ENCODE measurements around the gene GALM. TPM values are rescaled to one million over a fixed set of nuclear protein-coding genes. Genes with fewer than 3 reads are reported as not detected.
"Not testable (repeated sequence)": the region's sequence is repeated elsewhere in the genome, so short reads cannot be mapped to it uniquely, and the experiment has no call there.

GALM gene
- total and polyA plus RNA-seq, 2 of the 8 experiments (the other 6 are each of a cell fraction or from before 2014, with no cell fraction given): 9.9 to 13.1 TPM

GRCh38 chr2:38676681-38677080 lies 10.8 kb downstream of the GALM start:
- H4K5ac ChIP-seq (ENCODE audit: insufficient read length, low read depth, low read length): no peak overlapping the region
- no peak overlapping the region for H3K4me3 ChIP-seq (ENCODE audit: extremely low read depth in 1 of 4, insufficient read depth in 2 of 4, low read depth in 3 of 4, low read length in 4 of 4)
- H2AFZ ChIP-seq (ENCODE audit: low read length): no peak overlapping the region
- H3K56ac ChIP-seq (replicated peaks; ENCODE audit: insufficient read length, low read depth, low read length): no peak overlapping the region
- no peak overlapping the region for H3K4me2 ChIP-seq (ENCODE audit: insufficient read depth in 1 of 2, low read depth in 2 of 2, low read length in 2 of 2)
- H2BK5ac ChIP-seq (ENCODE audit: low read depth, low read length): no peak overlapping the region
- no peaks in the 10 kb centered on the region for H3K9me3 ChIP-seq (ENCODE audit: insufficient read depth in 2 of 2, low read depth in 1 of 2, low read length in 1 of 2)
- H3K27ac ChIP-seq (ENCODE audit: low read depth, low read length): no peak overlapping the region
- no peaks in the 10 kb centered on the region for H3K23me2 ChIP-seq (ENCODE audit: low read depth, low read length)
- H3K79me2 ChIP-seq (ENCODE audit: control insufficient read depth in 1 of 2, insufficient read depth in 2 of 2, low read length in 2 of 2): no peaks in the 10 kb centered on the region
- H3K79me1 ChIP-seq (ENCODE audit: low read depth, low read length): no peaks in the 10 kb centered on the region
- peaks cover 0 to 12% (median 2%) of the 10 kb centered on the region in 4 experiments; a peak in 1 of 8 replicates for H3K36me3 ChIP-seq (ENCODE audit: control insufficient read depth in 2 of 4, insufficient read depth in 4 of 4, low read length in 3 of 4)
- no peak overlapping the region for H4K8ac ChIP-seq (ENCODE audit: extremely low read depth, insufficient read depth, low read length)
- no peak for TF ChIP-seq CBX8 (IDR thresholded peaks at IDR 0.05; ENCODE audit: borderline replicate concordance, low read depth, low read length)
- no peak for FAIRE-seq
- H4K91ac ChIP-seq (replicated peaks; ENCODE audit: insufficient read length, low read length): no peak overlapping the region
- no peak for DNase-seq (ENCODE audit: low read depth in 1 of 2, low spot score in 2 of 2)
- no peaks in the 10 kb centered on the region for H3K27me3 ChIP-seq (replicated peaks in 1 of 4; ENCODE audit: control insufficient read depth in 3 of 4, extremely low read depth in 1 of 4, insufficient read depth in 3 of 4, low read length in 3 of 4)
- 87% methylated on average over 6 of the region's 6 CpGs; no CpG with 5 or more reads in 1 of the 2 experiments for WGBS, 2 experiments (ENCODE audit: extremely low coverage in 1 of 2, insufficient coverage in 1 of 2, insufficient read length in 1 of 2, insufficient replicate concordance in 2 of 2, low coverage in 1 of 2, low lambda C conversion rate in 2 of 2, missing lambda C conversion rate in 1 of 2)
- no peaks in the 10 kb centered on the region for H3K4me1 ChIP-seq (replicated peaks in 1 of 4; ENCODE audit: control insufficient read depth in 3 of 4, insufficient read depth in 4 of 4, low read length in 3 of 4)
- no peak overlapping the region for H3K4ac ChIP-seq (replicated peaks; ENCODE audit: insufficient read length, low read depth, low read length)
- H2BK120ac ChIP-seq (replicated peaks; ENCODE audit: low read depth, low read length): no peak overlapping the region
- no peak overlapping the region for H2AK5ac ChIP-seq (ENCODE audit: low read depth, low read length)
- ChIA-PET CTCF (ENCODE audit: partially characterized antibody) (no interaction called here), POLR2A (ENCODE audit: partially characterized antibody) (interaction anchor here (0.6 to 1.0 kb wide), 2 partner anchors 10 to 71 kb away, joined by 3 read pairs; no protein-coding TSS in a partner anchor)
- H3K23ac ChIP-seq (ENCODE audit: insufficient read length): no peak overlapping the region
- H2BK20ac ChIP-seq (ENCODE audit: low read length): no peak overlapping the region
- no peak overlapping the region for H3K18ac ChIP-seq (ENCODE audit: extremely low read depth, low read length)
- no peak overlapping the region for H3K14ac ChIP-seq (ENCODE audit: insufficient read length)
- H2BK12ac ChIP-seq (ENCODE audit: low read depth, low read length): no peak overlapping the region
- H3K9ac ChIP-seq (replicated peaks in 1 of 4; ENCODE audit: extremely low read depth in 1 of 4, low read depth in 3 of 4, low read length in 3 of 4): no peak overlapping the region
- no peak overlapping the region for H2BK15ac ChIP-seq (ENCODE audit: low read length)
- H4K20me1 ChIP-seq (replicated peaks in 1 of 2; ENCODE audit: control insufficient read depth in 1 of 2, insufficient read depth in 2 of 2, low read length in 2 of 2): no peaks in the 10 kb centered on the region

- not testable (repeated sequence) for H4K8ac ChIP-seq (ENCODE audit: extremely low read depth, insufficient read depth, low read length); H4K5ac ChIP-seq (ENCODE audit: insufficient read length, low read depth, low read length); H2AK5ac ChIP-seq (ENCODE audit: low read depth, low read length); H3K14ac ChIP-seq (ENCODE audit: insufficient read length); FAIRE-seq; H3K56ac ChIP-seq (replicated peaks; ENCODE audit: insufficient read length, low read depth, low read length); H2BK5ac ChIP-seq (ENCODE audit: low read depth, low read length); H3K18ac ChIP-seq (ENCODE audit: extremely low read depth, low read length); H3K9me3 ChIP-seq (ENCODE audit: insufficient read depth in 2 of 2, low read depth in 1 of 2, low read length in 1 of 2); DNase-seq (ENCODE audit: low read depth in 1 of 2, low spot score in 2 of 2); H3K27ac ChIP-seq (ENCODE audit: low read depth, low read length); H3K79me2 ChIP-seq (ENCODE audit: control insufficient read depth in 1 of 2, insufficient read depth in 2 of 2, low read length in 2 of 2); H3K27me3 ChIP-seq (replicated peaks in 1 of 4; ENCODE audit: control insufficient read depth in 3 of 4, extremely low read depth in 1 of 4, insufficient read depth in 3 of 4, low read length in 3 of 4); H3K4me1 ChIP-seq (replicated peaks in 1 of 4; ENCODE audit: control insufficient read depth in 3 of 4, insufficient read depth in 4 of 4, low read length in 3 of 4); H3K79me1 ChIP-seq (ENCODE audit: low read depth, low read length); H2AFZ ChIP-seq (ENCODE audit: low read length); H2BK15ac ChIP-seq (ENCODE audit: low read length); H3K23me2 ChIP-seq (ENCODE audit: low read depth, low read length); H2BK12ac ChIP-seq (ENCODE audit: low read depth, low read length); H3K23ac ChIP-seq (ENCODE audit: insufficient read length); H2BK20ac ChIP-seq (ENCODE audit: low read length); H3K9ac ChIP-seq (replicated peaks in 1 of 4; ENCODE audit: extremely low read depth in 1 of 4, low read depth in 3 of 4, low read length in 3 of 4); H3K4me2 ChIP-seq (ENCODE audit: insufficient read depth in 1 of 2, low read depth in 2 of 2, low read length in 2 of 2); H3K4me3 ChIP-seq (ENCODE audit: extremely low read depth in 1 of 4, insufficient read depth in 2 of 4, low read depth in 3 of 4, low read length in 4 of 4); H2BK120ac ChIP-seq (replicated peaks; ENCODE audit: low read depth, low read length); H4K91ac ChIP-seq (replicated peaks; ENCODE audit: insufficient read length, low read length); H4K20me1 ChIP-seq (replicated peaks in 1 of 2; ENCODE audit: control insufficient read depth in 1 of 2, insufficient read depth in 2 of 2, low read length in 2 of 2); H3K4ac ChIP-seq (replicated peaks; ENCODE audit: insufficient read length, low read depth, low read length)
- ChIA-PET CTCF (ENCODE audit: partially characterized antibody) (interaction anchor here (1.1 kb wide), 1 partner anchor 105 kb away, joined by 3 read pairs; no protein-coding TSS in a partner anchor), POLR2A (ENCODE audit: partially characterized antibody) (interaction anchor here (0.6 to 1.3 kb wide), 5 partner anchors 15 to 312 kb away, joined by 3 to 8 read pairs (median 4); partner anchors contain the start of genes GALM and SRSF7)
- H3K36me3 ChIP-seq (ENCODE audit: control insufficient read depth in 2 of 4, insufficient read depth in 4 of 4, low read length in 3 of 4): peaks cover 0 to 11% (median 2%) of the 10 kb centered on the region in 4 experiments; a peak in 1 of 8 replicates
- 91% methylated on average over 5 of the region's 5 CpGs; no CpG with 5 or more reads in 1 of the 2 experiments for WGBS, 2 experiments (ENCODE audit: extremely low coverage in 1 of 2, insufficient coverage in 1 of 2, insufficient read length in 1 of 2, insufficient replicate concordance in 2 of 2, low coverage in 1 of 2, low lambda C conversion rate in 2 of 2, missing lambda C conversion rate in 1 of 2)
These were observed 15.0 kb downstream of the GALM start for GRCh38 chr2:38680868-38681267.
